Mucosa of gallbladder (tissue), 1 donor: ENCODE data around the gene CDK5. TPM values are rescaled to one million over a fixed set of nuclear protein-coding genes. Genes with fewer than 3 reads are reported as not detected.

Experiments used
- total RNA-seq: library from RNA; stranded (reverse); gene quantifications from one replicate; pipeline ENCODE4 v1.2.1, GENCODE V29; 2021
- donor health status: DM: no; HTN: no; CAD: no.

Gene CDK5
- total RNA-seq, 1 donor from 2014 or later, result 15.9 TPM

Other genes with a start within 250 kb of the CDK5 start
- gene AOC1, start 205.4 kb downstream of the CDK5 start, total RNA-seq, result 8.4 TPM
- gene KCNH2, start 79.6 kb downstream of the CDK5 start, total RNA-seq, result 49.4 TPM
- gene NOS3, start 66.9 kb downstream of the CDK5 start, total RNA-seq, result 12.6 TPM
- gene ATG9B, start 33.4 kb downstream of the CDK5 start, total RNA-seq, result 1.2 TPM
- 43.9 TPM for gene ABCB8, start 29.4 kb downstream of the CDK5 start, total RNA-seq
- 4.4 TPM for gene ASIC3, start 9.4 kb downstream of the CDK5 start, total RNA-seq
- gene SLC4A2, start 1.7 kb upstream of the CDK5 start, total RNA-seq, result 193 TPM
- gene FASTK, start 22.9 kb upstream of the CDK5 start, total RNA-seq, result 121 TPM
- gene TMUB1, start 25.6 kb upstream of the CDK5 start, total RNA-seq, result 69.1 TPM
- gene AGAP3, start 28.6 kb upstream of the CDK5 start, total RNA-seq, result 98.4 TPM
- gene GBX1, start 109.8 kb upstream of the CDK5 start, total RNA-seq, result not detected
- not detected for gene ASB10, start 129.4 kb upstream of the CDK5 start, total RNA-seq
- gene H2BK1, start 152.6 kb upstream of the CDK5 start, total RNA-seq, result not detected
- 25.3 TPM for gene ABCF2, start 169.3 kb upstream of the CDK5 start, total RNA-seq
- gene CHPF2, start 174.6 kb upstream of the CDK5 start, total RNA-seq, result 52.3 TPM
- gene SMARCD3, start 190.8 kb upstream of the CDK5 start, total RNA-seq, result 56.3 TPM